Gastrocnemius medialis (tissue), 4 donors: Measurements from ENCODE around the gene CFHR5. TPM values are rescaled to one million over a fixed set of nuclear protein-coding genes. Genes with fewer than 3 reads are reported as not detected.
A peak's percentile ranks its signal among the peaks of the same experiment; 100 is the strongest.
"Not testable (repeated sequence)": the region's sequence is repeated elsewhere in the genome, so short reads cannot be mapped to it uniquely, and the experiment has no call there.

Source experiments
- ATAC-seq, 2 donors: fragments of 150-250 bp; one replicate each; pipeline ENCODE4 v1.9.1; 2016
- DNase-seq, 2 donors: peaks; one replicate each; pipeline ENCODE4 v3.0.0-alpha.2; 2019
- H3K27ac ChIP-seq, 4 donors: fragments of 200-600 bp; sonication (generic); 1 replicate in 1 of 4; 2 replicates in 3 of 4; pipeline ENCODE4 v1.5.1; 2016 to 2018; ENCODE audit warnings: mild to moderate bottlenecking in 2 of 4, moderate library complexity in 1 of 4
- H3K27me3 ChIP-seq, 3 donors: fragments of 200-600 bp; sonication (generic) in 2 of 3; 1 replicate in 1 of 3; 2 replicates in 2 of 3; pipeline versions ENCODE4 v1.5.1 to v1.6.0; 2016 to 2019; ENCODE audit warnings: mild to moderate bottlenecking in 1 of 3, moderate library complexity in 1 of 3
- H3K36me3 ChIP-seq, 2 donors: fragments of 200-600 bp; sonication (generic) in 1 of 2; one replicate each; pipeline ENCODE4 v1.5.1; 2017 to 2018
- H3K4me1 ChIP-seq, 2 donors: fragments of 200-600 bp; sonication (generic) in 1 of 2; one replicate each; pipeline ENCODE4 v1.5.1; 2016 to 2017; ENCODE audit warnings: mild to moderate bottlenecking in 2 of 2
- H3K4me3 ChIP-seq, 4 donors: fragments of 200-600 bp; sonication (generic) in 3 of 4; 1 replicate in 1 of 4; 2 replicates in 3 of 4; pipeline ENCODE4 v1.5.1; 2016 to 2019; ENCODE audit warnings: mild to moderate bottlenecking in 2 of 4
- H3K9me3 ChIP-seq, 3 donors: fragments of 200-600 bp; sonication (generic) in 2 of 3; 1 replicate in 1 of 3; 2 replicates in 2 of 3; pipeline ENCODE4 v1.5.1; 2016 to 2019
- CTCF ChIP-seq, 5 experiments: fragments of 450-650 bp in 3 of 5; fragments of 200-600 bp in 2 of 5; sonication (generic) in 2 of 5; IDR thresholded peaks in 4 of 5; conservative IDR thresholded peaks in 1 of 5; 1 replicate in 4 of 5; 2 replicates in 1 of 5; pipeline ENCODE4 v1.5.1; 2016 to 2019; ENCODE audit warnings: antibody characterized with exemption in 5 of 5, mild to moderate bottlenecking in 3 of 5, moderate library complexity in 3 of 5
- POLR2A ChIP-seq, 2 donors: fragments of 450-650 bp; IDR thresholded peaks; one replicate each; pipeline ENCODE4 v1.6.1; 2017; ENCODE audit warnings: antibody characterized with exemption in 2 of 2, mild to moderate bottlenecking in 2 of 2, moderate library complexity in 2 of 2
- in situ Hi-C, 4 donors: fragments of 200-750 bp; cut with MboI; loops; one replicate each; pipeline versions ENCODE4 v1.15.0 to v1.8.0; 2017; ENCODE audit warnings: low sequenced_read_pairs in 4 of 4
- intact Hi-C: fragments of 100-400 bp; cut with DNase I; formaldehyde crosslinking; loops from one replicate; pipeline ENCODE4 v1.15.1; 2023; ENCODE audit warnings: low total_unique reads
- total RNA-seq, 4 donors: library from RNA; depleted of rRNA; stranded (reverse); fragments of >200 nt; gene quantifications; one replicate each; pipeline versions ENCODE4 v1.1.0 to v1.2.3, GENCODE V29; 2016

CFHR5 gene
- total RNA-seq, 4 donors from 2014 or later = not detected

GRCh38 chr1:197017558-197018146 is 40.3 kb downstream of the CFHR5 start:
- TF ChIP-seq CTCF (IDR thresholded peaks at IDR 0.05 in 4 of 5, conservative IDR thresholded peaks at IDR 0.05 in 1 of 5) = no peak
- TF ChIP-seq POLR2A (IDR thresholded peaks at IDR 0.05) = no peak
- Histone ChIP-seq H3K4me1 (no peaks in the 10 kb centered on the region), H3K27ac (no peak overlapping the region), H3K36me3 (no peaks in the 10 kb centered on the region), H3K9me3 (no peaks in the 10 kb centered on the region), H3K4me3 (peak overlapping the region in 1 of 4 donors; percentile 8), H3K27me3 (no peaks in the 10 kb centered on the region)
- in situ Hi-C loops = no loop called here
- intact Hi-C loops = no loop called here
- no peak for DNase-seq
- no peak for ATAC-seq

- H3K27me3 ChIP-seq = no peaks in the 10 kb centered on the region
- in situ Hi-C loops = no loop called here
- no peaks in the 10 kb centered on the region for H3K36me3 ChIP-seq
- ATAC-seq (no peak), DNase-seq (no peak)
- intact Hi-C loops = no loop called here
- no peak overlapping the region for H3K4me3 ChIP-seq
- H3K27ac ChIP-seq = no peak overlapping the region
- H3K9me3 ChIP-seq = no peaks in the 10 kb centered on the region
- TF ChIP-seq POLR2A (IDR thresholded peaks at IDR 0.05) = no peak
- no peak for TF ChIP-seq CTCF (IDR thresholded peaks at IDR 0.05 in 4 of 5, conservative IDR thresholded peaks at IDR 0.05 in 1 of 5)
- no peaks in the 10 kb centered on the region for H3K4me1 ChIP-seq
These were observed 44.4 kb downstream of the CFHR5 start for GRCh38 chr1:197021716-197022115.

GRCh38 chr1:197024460-197024859 is 47.1 kb downstream of the CFHR5 start:
- intact Hi-C loops (no loop called here), in situ Hi-C loops (no loop called here)
- H3K27me3 ChIP-seq = no peaks in the 10 kb centered on the region
- ATAC-seq (no peak), DNase-seq (no peak)
- no peaks in the 10 kb centered on the region for H3K36me3 ChIP-seq
- no peak overlapping the region for H3K4me3 ChIP-seq
- no peaks in the 10 kb centered on the region for H3K4me1 ChIP-seq
- TF ChIP-seq CTCF (IDR thresholded peaks at IDR 0.05 in 4 of 5, conservative IDR thresholded peaks at IDR 0.05 in 1 of 5) = no peak
- TF ChIP-seq POLR2A (IDR thresholded peaks at IDR 0.05) = no peak
- no peaks in the 10 kb centered on the region for H3K9me3 ChIP-seq
- no peak overlapping the region for H3K27ac ChIP-seq

- in situ Hi-C loops = no loop called here
- Histone ChIP-seq H3K36me3 (no peaks in the 10 kb centered on the region), H3K27me3 (no peaks in the 10 kb centered on the region), H3K4me1 (no peaks in the 10 kb centered on the region), H3K27ac (no peak overlapping the region), H3K4me3 (no peak overlapping the region), H3K9me3 (no peaks in the 10 kb centered on the region)
- no peak for ATAC-seq
- intact Hi-C loops = no loop called here
- DNase-seq = no peak
- TF ChIP-seq CTCF (IDR thresholded peaks at IDR 0.05 in 4 of 5, conservative IDR thresholded peaks at IDR 0.05 in 1 of 5) (no peak), POLR2A (IDR thresholded peaks at IDR 0.05) (no peak)
These were observed 50.0 kb downstream of the CFHR5 start for GRCh38 chr1:197027359-197027758.

- TF ChIP-seq POLR2A (IDR thresholded peaks at IDR 0.05) (no peak), CTCF (IDR thresholded peaks at IDR 0.05 in 4 of 5, conservative IDR thresholded peaks at IDR 0.05 in 1 of 5) (no peak)
- no peaks in the 10 kb centered on the region for H3K36me3 ChIP-seq
- DNase-seq (no peak), ATAC-seq (no peak)
- H3K4me1 ChIP-seq = no peaks in the 10 kb centered on the region
- H3K27ac ChIP-seq = no peak overlapping the region
- H3K4me3 ChIP-seq = no peak overlapping the region
- intact Hi-C loops = no loop called here
- H3K9me3 ChIP-seq = no peaks in the 10 kb centered on the region
- in situ Hi-C loops = no loop called here
- no peaks in the 10 kb centered on the region for H3K27me3 ChIP-seq
These were observed 52.4 kb downstream of the CFHR5 start for GRCh38 chr1:197029749-197030148.

GRCh38 chr1:197034631-197035339 is 57.4 kb downstream of the CFHR5 start:
- DNase-seq, ATAC-seq, H3K4me3 ChIP-seq, H3K36me3 ChIP-seq, H3K27me3 ChIP-seq, intact Hi-C loops, H3K4me1 ChIP-seq, in situ Hi-C loops, H3K9me3 ChIP-seq, H3K27ac ChIP-seq: not testable (repeated sequence)
